ENCODE data around the gene LTBP3. TPM values are rescaled to one million over a fixed set of nuclear protein-coding genes. Genes with fewer than 3 reads are reported as not detected.

Gene LTBP3
- polyA plus RNA-seq, 2 donors, result 32.8 to 36.4 TPM

DNA sequence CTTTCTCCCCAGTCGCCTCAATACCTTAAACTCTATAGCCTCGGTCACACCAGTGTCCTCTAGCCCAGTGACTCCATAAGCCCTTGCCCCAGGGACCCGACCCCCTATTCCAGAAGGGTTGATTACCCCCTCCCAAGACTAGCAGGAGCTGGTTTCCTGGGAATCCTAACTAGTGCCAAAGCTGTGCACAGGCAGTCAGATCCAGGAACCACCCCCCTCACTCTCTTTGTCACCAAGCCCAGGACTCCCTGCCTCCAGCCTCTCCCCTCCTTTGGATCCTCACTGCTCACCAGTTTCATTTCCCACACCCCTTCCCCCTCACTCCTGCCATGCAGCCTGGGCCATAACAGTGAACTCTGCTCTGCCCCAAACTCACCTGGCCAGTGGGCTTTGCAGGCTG is 9.8 kb downstream of the LTBP3 start:
- no peaks in the 10 kb centered on the region for H3K27me3 ChIP-seq (ENCODE audit: control insufficient read depth in 1 of 2, insufficient read depth in 2 of 2, low read length in 2 of 2)
- no peaks in the 10 kb centered on the region for H3K9me3 ChIP-seq (ENCODE audit: control insufficient read depth in 2 of 2, insufficient read depth in 1 of 2, low read depth in 1 of 2, low read length in 1 of 2)
- H3K4me3 ChIP-seq (ENCODE audit: low read depth in 1 of 2, low read length in 2 of 2), result no peak overlapping the region
- peaks cover 0 to 7% of the 10 kb centered on the region in 2 donors for H3K36me3 ChIP-seq (ENCODE audit: control insufficient read depth in 2 of 2, insufficient read depth in 2 of 2, low read length in 1 of 2)
- H3K27ac ChIP-seq (ENCODE audit: low read depth in 2 of 2, low read length in 1 of 2), result no peak overlapping the region
- peaks cover 0 to 15% of the 10 kb centered on the region in 2 donors for H3K4me1 ChIP-seq (ENCODE audit: control insufficient read depth in 2 of 2, insufficient read depth in 2 of 2, low read length in 1 of 2)
- WGBS, 2 donors, result 90 to 93% methylated on average over 3 of the region's 3 CpGs

DNA sequence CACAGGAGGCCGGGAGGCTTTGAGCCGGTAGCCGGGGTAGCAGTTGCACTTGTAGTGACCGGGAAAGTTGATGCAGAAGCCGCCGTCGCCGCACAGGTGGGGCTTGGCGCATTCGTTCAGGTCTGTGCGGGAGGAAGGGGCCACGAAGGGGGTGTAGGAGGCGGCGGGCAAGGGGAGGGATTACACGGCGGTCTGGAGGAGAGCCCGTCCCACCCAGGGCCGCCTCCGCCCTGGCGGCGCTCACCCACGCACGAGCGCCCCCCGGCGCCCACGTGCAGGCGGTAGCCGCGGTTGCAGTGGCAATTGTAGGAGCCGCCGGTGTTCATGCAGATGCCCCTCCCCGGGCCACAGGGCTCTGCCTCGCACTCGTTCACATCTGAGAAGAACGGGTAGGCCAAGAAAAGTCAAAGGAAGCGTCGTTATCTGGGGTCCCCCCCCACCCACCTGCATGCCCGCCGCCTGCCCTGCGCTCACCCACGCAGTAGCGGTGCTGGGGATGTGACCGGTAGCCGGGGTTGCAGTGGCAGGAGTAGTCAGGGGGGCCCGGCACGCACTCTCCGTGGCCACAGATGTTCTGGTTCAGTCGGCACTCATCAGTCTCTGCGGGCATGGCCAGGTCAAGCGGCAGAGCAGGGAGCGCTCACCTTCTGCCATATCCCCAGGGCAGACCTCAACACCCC is 10.6 kb downstream of the LTBP3 start:
- Histone ChIP-seq H3K36me3 (ENCODE audit: control insufficient read depth in 2 of 2, insufficient read depth in 2 of 2, low read length in 1 of 2) (peaks cover 0 to 7% of the 10 kb centered on the region in 2 donors), H3K4me1 (ENCODE audit: control insufficient read depth in 2 of 2, insufficient read depth in 2 of 2, low read length in 1 of 2) (peaks cover 0 to 17% of the 10 kb centered on the region in 2 donors), H3K4me3 (ENCODE audit: low read depth in 1 of 2, low read length in 2 of 2) (no peak overlapping the region), H3K9me3 (ENCODE audit: control insufficient read depth in 2 of 2, insufficient read depth in 1 of 2, low read depth in 1 of 2, low read length in 1 of 2) (no peaks in the 10 kb centered on the region), H3K27me3 (ENCODE audit: control insufficient read depth in 1 of 2, insufficient read depth in 2 of 2, low read length in 2 of 2) (no peaks in the 10 kb centered on the region), H3K27ac (ENCODE audit: low read depth in 2 of 2, low read length in 1 of 2) (no peak overlapping the region)
- 83% methylated on average over 49 to 52 of the region's 52 CpGs for WGBS, 2 donors

DNA sequence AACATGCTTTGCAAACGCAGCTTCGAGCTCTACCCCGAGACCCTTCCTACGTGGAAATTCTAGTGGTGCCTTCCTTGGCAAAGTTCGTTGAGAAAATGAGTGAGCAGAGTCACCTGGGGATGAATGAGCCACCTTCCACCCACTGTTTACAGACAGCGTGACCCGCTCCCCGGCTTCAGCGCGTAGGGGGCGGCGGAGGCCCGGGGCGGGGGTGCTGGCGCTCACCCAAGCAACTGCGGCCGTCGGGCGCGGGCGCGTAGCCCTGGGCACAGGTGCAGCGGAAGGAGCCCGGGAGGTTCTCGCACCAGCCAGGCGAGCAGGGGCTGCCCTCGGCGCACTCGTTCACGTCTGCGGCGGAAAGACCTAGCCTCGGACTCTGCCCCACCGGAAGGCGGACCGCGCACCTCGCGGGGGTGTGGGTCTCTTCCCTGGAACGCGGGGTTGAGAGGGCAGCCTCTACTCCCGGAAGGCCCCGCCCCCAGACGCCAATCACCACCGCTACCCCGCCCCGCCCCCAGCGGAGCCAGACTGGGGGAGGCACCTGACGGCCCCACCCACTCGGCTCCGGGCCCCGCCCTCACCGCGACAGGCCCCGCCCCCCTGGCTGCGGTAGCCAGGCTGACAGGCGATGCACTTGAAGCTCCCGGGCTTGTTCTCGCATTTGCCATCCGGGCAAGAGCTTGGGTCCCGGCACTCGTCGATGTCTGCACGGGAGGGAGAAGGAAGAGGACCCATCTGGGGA is 11.8 kb downstream of the LTBP3 start:
- Histone ChIP-seq H3K9me3 (ENCODE audit: control insufficient read depth in 2 of 2, insufficient read depth in 1 of 2, low read depth in 1 of 2, low read length in 1 of 2) (no peaks in the 10 kb centered on the region), H3K27me3 (ENCODE audit: control insufficient read depth in 1 of 2, insufficient read depth in 2 of 2, low read length in 2 of 2) (no peaks in the 10 kb centered on the region), H3K4me1 (ENCODE audit: control insufficient read depth in 2 of 2, insufficient read depth in 2 of 2, low read length in 1 of 2) (peaks cover 0 to 22% of the 10 kb centered on the region in 2 donors), H3K4me3 (ENCODE audit: low read depth in 1 of 2, low read length in 2 of 2) (peak overlapping the region; percentile 55 to 57), H3K27ac (ENCODE audit: low read depth in 2 of 2, low read length in 1 of 2) (peak overlapping the region; percentile 35 to 83), H3K36me3 (ENCODE audit: control insufficient read depth in 2 of 2, insufficient read depth in 2 of 2, low read length in 1 of 2) (peaks cover 0 to 4% of the 10 kb centered on the region in 2 donors)
- WGBS, 2 donors, result 18 to 25% methylated on average over 57 to 64 of the region's 64 CpGs

DNA sequence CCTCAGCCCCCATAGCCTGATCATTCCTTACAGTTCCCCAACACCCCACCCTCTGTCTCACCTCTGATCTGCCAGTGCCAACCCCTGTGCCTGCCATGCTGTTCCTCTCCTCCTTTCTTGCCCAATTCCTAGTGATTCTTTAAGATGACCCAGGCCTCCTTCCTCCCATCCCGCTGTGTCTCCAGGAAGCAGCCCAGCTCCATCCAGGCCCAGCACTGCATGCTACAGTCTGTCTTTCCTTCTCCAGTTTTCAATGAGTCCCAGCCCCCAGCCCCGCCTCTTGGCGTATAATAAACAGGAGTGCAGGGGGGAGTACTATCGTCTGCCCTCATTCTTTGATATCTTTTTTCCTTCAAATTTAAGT is 12.3 kb downstream of the LTBP3 start:
- H3K36me3 ChIP-seq (ENCODE audit: control insufficient read depth in 2 of 2, insufficient read depth in 2 of 2, low read length in 1 of 2), result peaks cover 0 to 4% of the 10 kb centered on the region in 2 donors
- WGBS, 2 donors, result 43 to 48% methylated on average over 4 of the region's 4 CpGs
- H3K27ac ChIP-seq (ENCODE audit: low read depth in 2 of 2, low read length in 1 of 2), result peak overlapping the region; percentile 35 to 83
- H3K27me3 ChIP-seq (ENCODE audit: control insufficient read depth in 1 of 2, insufficient read depth in 2 of 2, low read length in 2 of 2), result no peaks in the 10 kb centered on the region
- no peaks in the 10 kb centered on the region for H3K9me3 ChIP-seq (ENCODE audit: control insufficient read depth in 2 of 2, insufficient read depth in 1 of 2, low read depth in 1 of 2, low read length in 1 of 2)
- peak overlapping the region in 1 of 2 donors; percentile 55 for H3K4me3 ChIP-seq (ENCODE audit: low read depth in 1 of 2, low read length in 2 of 2)
- peaks cover 0 to 25% of the 10 kb centered on the region in 2 donors for H3K4me1 ChIP-seq (ENCODE audit: control insufficient read depth in 2 of 2, insufficient read depth in 2 of 2, low read length in 1 of 2)

DNA sequence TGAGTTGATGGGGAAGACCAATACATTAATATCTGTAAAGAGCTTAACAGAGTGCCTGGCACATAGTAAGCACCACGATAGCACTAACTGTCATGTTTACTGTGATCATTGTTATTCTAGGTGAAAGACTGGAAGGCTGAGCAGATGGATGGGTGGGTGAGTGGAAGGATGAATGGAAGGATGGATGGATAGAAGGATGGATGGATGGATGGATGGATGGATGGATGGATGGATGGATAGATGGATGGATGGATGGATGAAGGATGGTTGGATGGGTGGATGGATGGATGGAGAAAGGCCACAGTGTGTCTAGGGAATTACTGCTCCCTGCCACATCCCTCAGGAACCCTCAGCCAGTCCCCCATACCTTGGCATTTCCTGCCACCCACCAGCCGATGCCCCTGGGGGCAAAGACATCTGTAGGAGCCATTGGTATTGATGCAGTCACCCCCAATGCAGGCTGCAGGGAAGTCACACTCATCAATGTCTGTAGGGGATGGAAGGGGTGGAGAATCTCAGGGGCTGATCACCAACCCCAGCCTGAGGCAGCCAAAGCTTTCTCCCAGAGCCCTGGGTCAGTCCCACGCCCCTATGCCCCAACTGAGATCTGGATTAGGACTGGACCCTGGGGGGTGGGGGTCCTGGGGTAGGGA is 15.3 kb downstream of the LTBP3 start:
- no peak overlapping the region for H3K4me3 ChIP-seq (ENCODE audit: low read depth in 1 of 2, low read length in 2 of 2)
- no peaks in the 10 kb centered on the region for H3K27me3 ChIP-seq (ENCODE audit: control insufficient read depth in 1 of 2, insufficient read depth in 2 of 2, low read length in 2 of 2)
- WGBS, 2 donors, result 97 to 98% methylated on average over 3 of the region's 3 CpGs
- H3K4me1 ChIP-seq (ENCODE audit: control insufficient read depth in 2 of 2, insufficient read depth in 2 of 2, low read length in 1 of 2), result peaks cover 0 to 35% of the 10 kb centered on the region in 2 donors
- H3K36me3 ChIP-seq (ENCODE audit: control insufficient read depth in 2 of 2, insufficient read depth in 2 of 2, low read length in 1 of 2), result peaks cover 1 to 12% of the 10 kb centered on the region in 2 donors
- H3K27ac ChIP-seq (ENCODE audit: low read depth in 2 of 2, low read length in 1 of 2), result no peak overlapping the region
- no peaks in the 10 kb centered on the region for H3K9me3 ChIP-seq (ENCODE audit: control insufficient read depth in 2 of 2, insufficient read depth in 1 of 2, low read depth in 1 of 2, low read length in 1 of 2)

DNA sequence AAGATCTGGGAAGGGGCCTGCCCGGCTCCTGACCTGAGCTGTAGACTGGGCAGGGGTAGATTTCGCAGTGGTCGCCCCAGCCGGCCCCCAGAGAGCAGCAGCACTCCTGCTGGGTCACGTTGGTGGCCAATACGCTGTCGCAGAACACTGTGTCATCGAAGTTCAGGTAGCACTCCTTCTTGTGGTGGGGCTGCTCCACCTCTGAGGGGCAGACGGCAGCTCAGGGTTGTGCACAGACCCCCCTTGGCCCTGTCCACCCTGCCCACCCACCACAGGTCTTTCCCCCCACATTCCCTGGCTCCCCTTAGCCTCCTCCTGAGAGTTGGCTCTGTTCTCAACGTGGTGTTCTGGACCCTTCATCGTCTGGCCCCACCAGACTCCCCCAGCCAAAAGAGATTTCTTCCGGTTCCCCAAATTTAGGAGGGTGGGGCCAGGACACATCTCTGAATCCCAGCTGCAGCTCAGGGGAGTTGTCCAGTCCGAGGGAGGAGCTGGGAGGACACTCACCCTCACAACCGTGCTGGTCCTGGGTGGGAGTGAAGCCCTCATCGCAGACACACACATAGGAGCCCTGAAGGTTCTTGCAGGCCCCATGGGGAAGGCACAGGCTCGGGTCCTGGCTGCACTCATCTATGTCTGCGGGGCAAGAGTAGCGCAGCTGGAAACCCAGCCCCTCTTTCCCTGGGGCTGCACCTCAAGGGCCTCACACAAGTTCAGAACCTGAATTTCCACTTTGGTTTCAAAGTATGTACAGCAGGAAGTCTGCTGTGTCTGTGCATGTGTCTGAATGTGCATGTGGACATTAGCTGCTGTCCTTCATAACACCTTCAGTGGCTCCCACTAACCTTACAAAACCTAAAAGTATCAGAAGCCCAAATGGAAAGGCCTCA is 16.8 kb downstream of the LTBP3 start:
- Histone ChIP-seq H3K4me1 (ENCODE audit: control insufficient read depth in 2 of 2, insufficient read depth in 2 of 2, low read length in 1 of 2) (peaks cover 0 to 30% of the 10 kb centered on the region in 2 donors), H3K27ac (ENCODE audit: low read depth in 2 of 2, low read length in 1 of 2) (peak overlapping the region; percentile 93 to 97), H3K4me3 (ENCODE audit: low read depth in 1 of 2, low read length in 2 of 2) (peak overlapping the region; percentile 40 to 64), H3K27me3 (ENCODE audit: control insufficient read depth in 1 of 2, insufficient read depth in 2 of 2, low read length in 2 of 2) (no peaks in the 10 kb centered on the region), H3K36me3 (ENCODE audit: control insufficient read depth in 2 of 2, insufficient read depth in 2 of 2, low read length in 1 of 2) (peaks cover 2 to 19% of the 10 kb centered on the region in 2 donors), H3K9me3 (ENCODE audit: control insufficient read depth in 2 of 2, insufficient read depth in 1 of 2, low read depth in 1 of 2, low read length in 1 of 2) (no peaks in the 10 kb centered on the region)
- WGBS, 2 donors, result 25 to 33% methylated on average over 18 of the region's 18 CpGs

DNA sequence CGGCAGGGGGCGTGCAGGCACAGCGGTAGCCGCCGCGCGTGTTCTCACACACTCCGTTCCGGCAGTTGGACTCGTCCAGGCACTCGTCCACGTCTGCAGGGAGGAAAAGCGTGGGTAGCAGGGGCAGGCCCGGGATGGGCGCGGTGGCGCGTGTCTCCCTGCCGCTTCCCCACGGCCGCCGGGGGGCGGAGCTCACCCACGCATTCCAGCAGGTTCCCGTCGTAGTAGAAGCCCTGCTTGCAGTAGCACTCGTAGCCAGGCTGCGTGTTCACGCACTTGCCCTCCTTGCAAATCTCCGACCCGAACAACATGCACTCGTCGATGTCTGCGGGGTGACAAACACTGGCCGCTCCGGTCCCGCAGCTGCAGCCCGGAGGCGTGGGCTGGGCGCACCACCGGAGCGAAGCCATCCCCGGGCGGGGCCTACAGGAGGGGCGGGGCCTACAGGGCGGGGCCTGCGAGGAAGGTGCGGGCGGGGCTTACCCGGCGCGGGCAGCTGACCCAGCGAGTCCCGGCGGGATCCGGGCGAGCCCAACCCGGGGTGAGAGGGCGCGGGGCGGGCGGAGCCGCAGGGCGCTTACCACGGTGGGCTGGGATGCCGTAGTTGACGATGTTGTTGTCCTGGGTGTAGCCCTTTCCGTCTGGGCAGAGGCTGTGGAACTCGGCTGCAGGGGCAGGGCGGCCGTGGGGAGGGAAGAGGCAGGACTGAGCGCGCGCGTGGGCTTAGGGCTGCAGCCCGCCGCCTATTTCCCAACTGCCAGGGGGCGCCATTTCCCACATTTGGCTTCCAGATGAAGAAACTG is 17.7 kb downstream of the LTBP3 start:
- no peaks in the 10 kb centered on the region for H3K9me3 ChIP-seq (ENCODE audit: control insufficient read depth in 2 of 2, insufficient read depth in 1 of 2, low read depth in 1 of 2, low read length in 1 of 2)
- peaks cover 2 to 26% of the 10 kb centered on the region in 2 donors for H3K36me3 ChIP-seq (ENCODE audit: control insufficient read depth in 2 of 2, insufficient read depth in 2 of 2, low read length in 1 of 2)
- H3K27ac ChIP-seq (ENCODE audit: low read depth in 2 of 2, low read length in 1 of 2), result peak overlapping the region; percentile 93 to 97
- H3K4me1 ChIP-seq (ENCODE audit: control insufficient read depth in 2 of 2, insufficient read depth in 2 of 2, low read length in 1 of 2), result peaks cover 0 to 24% of the 10 kb centered on the region in 2 donors
- 0 to 1% methylated on average over 67 to 78 of the region's 78 CpGs for WGBS, 2 donors
- H3K4me3 ChIP-seq (ENCODE audit: low read depth in 1 of 2, low read length in 2 of 2), result peak overlapping the region; percentile 40 to 64
- no peaks in the 10 kb centered on the region for H3K27me3 ChIP-seq (ENCODE audit: control insufficient read depth in 1 of 2, insufficient read depth in 2 of 2, low read length in 2 of 2)

DNA sequence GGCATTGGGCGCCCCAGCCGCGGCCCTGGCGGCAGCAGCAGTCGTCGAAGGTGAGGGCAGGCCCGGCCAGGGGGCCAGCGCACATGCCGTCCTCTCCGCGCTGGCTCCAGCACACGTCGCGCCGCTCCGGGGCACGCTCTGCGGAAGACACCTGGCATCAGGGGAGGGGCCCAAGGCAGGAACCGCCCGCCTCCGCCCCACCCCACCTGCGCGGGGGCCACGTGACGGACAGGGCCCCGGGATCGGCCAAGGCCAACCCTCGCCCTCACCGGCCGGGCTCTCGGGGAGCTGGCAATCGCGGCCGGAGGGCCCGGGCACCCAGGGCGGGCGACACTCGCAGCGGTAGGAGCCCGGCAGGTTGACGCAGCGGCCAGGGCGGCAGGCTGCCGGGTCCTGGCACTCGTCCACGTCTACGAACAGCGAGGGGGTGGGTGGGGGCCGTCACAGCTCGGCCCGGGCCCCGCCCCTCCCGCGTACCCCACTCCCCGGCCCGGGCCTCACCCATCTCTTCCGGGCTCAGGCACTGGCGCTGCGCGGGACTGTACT is 18.3 kb downstream of the LTBP3 start:
- H3K4me3 ChIP-seq (ENCODE audit: low read depth in 1 of 2, low read length in 2 of 2), result peak overlapping the region; percentile 40 to 64
- 12% methylated on average over 60 of the region's 60 CpGs for WGBS, 2 donors
- peaks cover 0 to 23% of the 10 kb centered on the region in 2 donors for H3K4me1 ChIP-seq (ENCODE audit: control insufficient read depth in 2 of 2, insufficient read depth in 2 of 2, low read length in 1 of 2)
- H3K9me3 ChIP-seq (ENCODE audit: control insufficient read depth in 2 of 2, insufficient read depth in 1 of 2, low read depth in 1 of 2, low read length in 1 of 2), result no peaks in the 10 kb centered on the region
- no peaks in the 10 kb centered on the region for H3K27me3 ChIP-seq (ENCODE audit: control insufficient read depth in 1 of 2, insufficient read depth in 2 of 2, low read length in 2 of 2)
- H3K27ac ChIP-seq (ENCODE audit: low read depth in 2 of 2, low read length in 1 of 2), result peak overlapping the region; percentile 93 to 97
- H3K36me3 ChIP-seq (ENCODE audit: control insufficient read depth in 2 of 2, insufficient read depth in 2 of 2, low read length in 1 of 2), result peaks cover 5 to 30% of the 10 kb centered on the region in 2 donors

Data from esophagus (tissue), 2 donors.